Coronary artery (tissue), 2 donors: Measurements from ENCODE around the gene C16orf96.

Source experiments
- DNase-seq: peaks from one replicate; pipeline ENCODE4 v3.0.0-alpha.2; 2017; ENCODE audit warnings: low spot score
- H3K27ac ChIP-seq, 2 donors: fragments of 200-600 bp; sonication (generic); one replicate each; pipeline ENCODE4 v1.5.1; 2016 to 2019
- H3K4me3 ChIP-seq: fragments of 200-600 bp; sonication (generic); 2 replicates; pipeline ENCODE4 v1.5.1; 2016; ENCODE audit warnings: mild to moderate bottlenecking, moderate library complexity
- TF ChIP-seq, protein P1 (sequence below): fragments of 200-600 bp; sonication (generic); IDR thresholded peaks from one replicate; pipeline ENCODE4 v1.5.1; 2019; ENCODE audit warnings: antibody characterized with exemption

Gene C16orf96

DNA sequence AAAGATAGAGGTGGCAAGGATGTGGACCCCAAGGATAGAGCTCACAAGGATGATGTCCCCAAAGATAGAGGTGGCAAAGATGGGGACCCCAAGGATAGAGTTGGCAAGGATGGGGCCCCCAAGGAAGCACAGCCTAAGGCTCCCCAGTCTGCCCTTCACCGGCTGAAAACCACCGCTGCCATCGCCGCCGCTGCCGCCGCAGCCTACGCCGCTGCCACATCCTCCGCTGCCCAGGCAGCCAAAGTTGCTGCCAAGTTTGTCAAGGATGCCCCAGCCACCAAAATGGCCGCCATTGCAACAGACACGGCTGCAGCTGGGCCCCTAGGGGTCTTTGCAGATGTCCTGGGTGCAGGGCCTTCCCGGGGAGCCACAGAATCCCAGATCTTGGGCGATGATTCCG is 19.9 kb downstream of the C16orf96 start:
- Histone ChIP-seq H3K27ac (no peak overlapping the region), H3K4me3 (no peak overlapping the region)
- DNase-seq = no peak
- TF ChIP-seq, protein P1, sequence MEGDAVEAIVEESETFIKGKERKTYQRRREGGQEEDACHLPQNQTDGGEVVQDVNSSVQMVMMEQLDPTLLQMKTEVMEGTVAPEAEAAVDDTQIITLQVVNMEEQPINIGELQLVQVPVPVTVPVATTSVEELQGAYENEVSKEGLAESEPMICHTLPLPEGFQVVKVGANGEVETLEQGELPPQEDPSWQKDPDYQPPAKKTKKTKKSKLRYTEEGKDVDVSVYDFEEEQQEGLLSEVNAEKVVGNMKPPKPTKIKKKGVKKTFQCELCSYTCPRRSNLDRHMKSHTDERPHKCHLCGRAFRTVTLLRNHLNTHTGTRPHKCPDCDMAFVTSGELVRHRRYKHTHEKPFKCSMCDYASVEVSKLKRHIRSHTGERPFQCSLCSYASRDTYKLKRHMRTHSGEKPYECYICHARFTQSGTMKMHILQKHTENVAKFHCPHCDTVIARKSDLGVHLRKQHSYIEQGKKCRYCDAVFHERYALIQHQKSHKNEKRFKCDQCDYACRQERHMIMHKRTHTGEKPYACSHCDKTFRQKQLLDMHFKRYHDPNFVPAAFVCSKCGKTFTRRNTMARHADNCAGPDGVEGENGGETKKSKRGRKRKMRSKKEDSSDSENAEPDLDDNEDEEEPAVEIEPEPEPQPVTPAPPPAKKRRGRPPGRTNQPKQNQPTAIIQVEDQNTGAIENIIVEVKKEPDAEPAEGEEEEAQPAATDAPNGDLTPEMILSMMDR = no peak

DNA sequence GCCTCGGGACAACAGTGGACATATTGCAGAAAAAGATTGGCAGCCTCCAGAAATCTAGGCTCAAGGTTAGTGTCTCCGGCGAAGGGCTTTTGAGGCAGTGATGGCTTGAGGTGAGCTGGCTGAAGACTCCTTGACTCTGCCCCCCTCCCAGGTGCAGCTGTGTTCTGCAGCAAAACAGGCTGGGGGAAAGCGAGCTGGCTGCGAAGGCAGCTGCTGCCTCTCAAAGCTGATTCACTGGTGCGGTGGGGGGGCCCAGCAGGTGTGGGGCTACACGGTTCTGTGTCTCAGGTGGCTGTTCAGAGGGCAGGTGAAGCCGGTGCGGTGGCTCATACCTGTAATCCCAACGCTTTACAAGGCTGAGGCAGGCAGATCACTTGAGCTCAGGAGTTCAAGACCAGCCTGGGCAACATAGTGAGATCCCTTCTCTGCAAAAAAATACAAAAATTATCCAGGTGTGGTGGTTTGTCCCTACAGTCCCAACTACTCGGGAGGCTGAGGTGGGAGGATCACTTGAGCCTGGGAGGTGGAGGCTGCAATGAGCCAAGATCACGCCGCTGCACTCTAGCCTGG is 22.9 kb downstream of the C16orf96 start:
- Histone ChIP-seq H3K27ac (no peak overlapping the region), H3K4me3 (no peak overlapping the region)
- TF ChIP-seq, protein P1 = no peak
- no peak for DNase-seq

DNA sequence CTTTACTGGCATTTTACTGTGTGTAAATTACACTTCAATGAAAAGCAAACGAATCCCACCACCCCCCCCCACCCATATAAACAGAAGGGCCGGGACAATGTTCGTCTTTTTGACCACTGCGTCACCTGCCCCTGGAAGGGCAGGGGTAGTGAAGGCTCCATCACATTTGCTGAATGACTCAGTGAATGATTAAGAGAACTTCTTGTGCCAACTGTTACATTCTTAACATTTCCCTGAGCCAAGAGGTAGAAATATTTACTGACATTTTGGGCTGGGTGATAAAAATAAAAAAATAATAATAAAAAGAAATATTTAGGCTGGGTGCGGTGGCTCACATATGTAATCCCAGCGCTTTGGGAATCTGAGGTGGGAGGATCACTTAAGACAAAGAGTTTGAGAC is 24.1 kb downstream of the C16orf96 start:
- H3K27ac ChIP-seq = no peak overlapping the region
- H3K4me3 ChIP-seq = no peak overlapping the region
- TF ChIP-seq, protein P1 = no peak
- no peak for DNase-seq

DNA sequence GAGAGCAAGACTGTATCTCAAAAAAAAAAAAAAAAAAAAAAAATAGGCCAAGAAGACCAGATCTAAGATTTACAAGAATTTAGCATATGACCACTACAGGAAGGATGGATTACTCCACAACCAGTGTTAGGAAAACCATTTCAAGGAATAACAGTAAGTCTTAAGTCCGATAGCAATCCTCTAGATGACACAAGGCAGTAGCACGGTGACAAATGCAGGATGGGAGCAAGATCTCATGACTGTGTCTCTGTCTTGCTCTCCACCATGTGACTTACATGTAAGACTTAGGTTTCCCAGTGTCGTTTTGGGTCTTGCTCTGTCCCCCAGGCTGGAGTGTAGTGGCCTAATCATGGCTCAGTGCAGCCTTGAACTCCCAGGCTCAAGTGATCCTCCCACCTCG is 27.8 kb downstream of the C16orf96 start:
- DNase-seq = no peak
- H3K27ac ChIP-seq = no peak overlapping the region
- TF ChIP-seq, protein P1 = no peak
- H3K4me3 ChIP-seq = no peak overlapping the region

DNA sequence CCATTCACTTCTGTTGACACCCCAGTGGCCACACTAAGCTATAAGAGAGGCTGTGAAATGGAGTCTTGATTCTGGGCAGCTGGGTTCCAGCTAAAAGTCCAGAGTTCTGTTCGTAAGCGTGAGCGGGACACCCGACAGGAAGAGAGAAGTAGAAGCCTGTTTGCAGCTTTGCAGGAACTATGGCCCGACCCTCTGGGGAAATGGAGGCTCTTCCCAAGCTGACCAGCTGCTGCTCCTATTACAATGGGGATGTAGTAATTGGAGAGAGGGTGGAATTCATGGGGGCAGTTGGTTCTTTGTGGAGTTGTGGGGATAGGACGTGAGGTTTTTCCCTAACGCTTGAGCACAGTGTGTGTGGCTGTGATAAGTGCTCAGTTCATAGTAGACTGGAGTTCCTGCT is 30.2 kb downstream of the C16orf96 start:
- no peak for DNase-seq
- Histone ChIP-seq H3K4me3 (no peak overlapping the region), H3K27ac (no peak overlapping the region)
- TF ChIP-seq, protein P1 = no peak

DNA sequence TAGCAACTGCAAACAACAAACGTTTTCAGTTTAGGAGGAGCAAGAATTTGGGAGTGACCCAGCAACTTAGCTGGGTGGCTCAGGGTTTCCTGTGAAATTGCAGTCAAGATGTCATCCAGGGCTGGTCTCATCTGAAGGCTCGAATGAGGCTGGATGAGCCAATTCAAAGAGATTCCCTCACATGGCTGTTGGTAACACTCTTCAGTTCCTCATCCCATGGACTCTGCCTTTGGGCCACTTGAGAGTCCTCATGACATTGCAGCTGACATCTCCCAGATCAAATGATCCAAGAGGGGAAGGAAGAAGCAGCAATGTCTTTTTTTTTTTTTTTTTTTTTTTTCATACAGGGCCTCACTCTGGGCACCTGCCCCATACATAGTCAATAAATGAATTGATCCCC is 32.2 kb downstream of the C16orf96 start:
- Histone ChIP-seq H3K4me3 (no peak overlapping the region), H3K27ac (no peak overlapping the region)
- no peak for DNase-seq
- TF ChIP-seq, protein P1 = no peak

DNA sequence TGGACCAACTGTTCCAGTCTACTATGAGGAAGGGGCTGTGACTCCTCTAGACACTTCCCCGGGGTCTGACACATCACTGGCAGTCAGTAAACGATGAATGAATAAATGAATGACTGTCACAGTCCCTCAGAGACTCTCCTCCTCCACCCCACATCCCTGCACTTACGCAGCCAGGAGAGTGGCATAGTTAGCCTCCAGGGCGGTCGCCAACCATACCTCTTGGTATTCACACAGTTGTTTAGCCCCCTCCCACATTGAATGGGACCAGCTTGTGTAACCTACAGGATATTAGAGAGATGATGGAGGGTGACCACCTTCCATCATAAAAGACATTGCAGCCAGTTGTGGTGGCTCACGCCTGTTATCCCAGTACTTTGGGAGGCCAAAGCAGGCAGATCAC is 32.8 kb downstream of the C16orf96 start:
- TF ChIP-seq, protein P1 = no peak
- Histone ChIP-seq H3K27ac (no peak overlapping the region), H3K4me3 (no peak overlapping the region)
- DNase-seq = no peak
